Measurements from ENCODE around the gene CCDC197.

GRCh38 chr14:94019329-94019728 lies 22.2 kb downstream of the CCDC197 start:
- TF ChIP-seq CTCF (IDR thresholded peaks at IDR 0.05) (no peak), POLR2A (IDR thresholded peaks at IDR 0.05) (no peak), POLR2AphosphoS5 (IDR thresholded peaks at IDR 0.05) (peak; percentile 15)

Data from prostate gland (tissue), 2 donors.